Parathyroid adenoma (tissue), 2 donors: Measurements from ENCODE around the gene TGM3.

Experiments used
- H2AFZ ChIP-seq: fragments of 300-600 bp; sonication (generic); one replicate; pipeline ENCODE4 v1.7.0; 2017; ENCODE audit warnings: antibody characterized with exemption, mild to moderate bottlenecking
- H3K27ac ChIP-seq: fragments of 300-600 bp; sonication (generic); one replicate; pipeline ENCODE4 v1.7.0; 2017
- H3K27me3 ChIP-seq: fragments of 300-600 bp; sonication (generic); one replicate; pipeline ENCODE4 v1.7.0; 2017; ENCODE audit warnings: low read length; ENCODE audit not compliant: control insufficient read depth, insufficient read depth
- H3K36me3 ChIP-seq: fragments of 300-600 bp; sonication (generic); one replicate; pipeline ENCODE4 v1.7.0; 2017; ENCODE audit warnings: low read length; ENCODE audit not compliant: control insufficient read depth, insufficient read depth
- H3K4me1 ChIP-seq: fragments of 300-600 bp; sonication (generic); one replicate; pipeline ENCODE4 v1.7.0; 2017; ENCODE audit warnings: control low read depth
- H3K4me2 ChIP-seq: fragments of 300-600 bp; sonication (generic); one replicate; pipeline ENCODE4 v1.7.0; 2017; ENCODE audit warnings: low read length
- H3K4me3 ChIP-seq: fragments of 300-600 bp; sonication (generic); one replicate; pipeline ENCODE4 v1.7.0; 2017; ENCODE audit warnings: low read depth, low read length
- H3K79me2 ChIP-seq: fragments of 300-600 bp; sonication (generic); one replicate; pipeline ENCODE4 v1.7.0; 2017; ENCODE audit warnings: control low read depth
- H3K9ac ChIP-seq: fragments of 300-600 bp; sonication (generic); one replicate; pipeline ENCODE4 v1.7.0; 2017; ENCODE audit warnings: mild to moderate bottlenecking
- H3K9me3 ChIP-seq: fragments of 300-600 bp; sonication (generic); one replicate; pipeline ENCODE4 v1.7.0; 2017; ENCODE audit warnings: low read length; ENCODE audit not compliant: control insufficient read depth
- TF ChIP-seq, protein P1 (sequence below): fragments of 300-600 bp; sonication (generic); IDR thresholded peaks from one replicate; pipeline ENCODE4 v1.7.0; 2017; ENCODE audit warnings: antibody characterized with exemption, mild to moderate bottlenecking
- donor health status: primary hyperparathyroidism.

TGM3 gene

DNA sequence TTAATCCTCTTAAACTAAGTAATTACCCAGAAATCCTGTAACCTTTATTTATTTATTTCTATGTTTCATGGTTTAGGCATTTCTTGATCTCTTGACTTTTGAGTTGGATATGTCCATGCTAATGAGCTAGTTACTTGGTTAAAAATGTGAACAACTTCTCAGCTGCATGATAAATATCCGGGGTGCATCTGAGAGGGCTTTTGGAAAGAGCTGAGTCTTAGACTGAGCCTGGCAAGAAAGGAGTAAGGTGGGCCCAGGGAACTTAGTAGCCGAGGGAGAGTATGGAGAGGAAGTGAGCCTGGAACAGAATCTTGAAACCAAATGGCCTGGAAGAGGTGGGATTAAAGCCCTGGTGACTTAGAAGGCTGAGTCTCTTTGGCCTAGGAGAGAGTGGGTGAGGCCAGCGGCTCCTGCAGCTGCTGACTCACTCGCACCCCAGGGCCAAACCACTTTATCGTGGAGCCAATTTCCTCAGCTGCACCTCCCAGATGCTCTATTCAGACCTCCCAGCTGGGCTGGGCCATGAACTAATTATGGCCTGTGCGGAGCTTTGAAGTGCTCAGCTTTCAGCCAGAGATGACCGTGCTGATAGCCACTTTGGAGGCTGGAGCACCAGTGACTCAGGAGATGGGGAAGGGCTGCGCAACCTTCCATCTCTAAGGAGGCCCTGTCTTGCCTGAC lies 19.1 kb downstream of the TGM3 start:
- TF ChIP-seq, protein P1, sequence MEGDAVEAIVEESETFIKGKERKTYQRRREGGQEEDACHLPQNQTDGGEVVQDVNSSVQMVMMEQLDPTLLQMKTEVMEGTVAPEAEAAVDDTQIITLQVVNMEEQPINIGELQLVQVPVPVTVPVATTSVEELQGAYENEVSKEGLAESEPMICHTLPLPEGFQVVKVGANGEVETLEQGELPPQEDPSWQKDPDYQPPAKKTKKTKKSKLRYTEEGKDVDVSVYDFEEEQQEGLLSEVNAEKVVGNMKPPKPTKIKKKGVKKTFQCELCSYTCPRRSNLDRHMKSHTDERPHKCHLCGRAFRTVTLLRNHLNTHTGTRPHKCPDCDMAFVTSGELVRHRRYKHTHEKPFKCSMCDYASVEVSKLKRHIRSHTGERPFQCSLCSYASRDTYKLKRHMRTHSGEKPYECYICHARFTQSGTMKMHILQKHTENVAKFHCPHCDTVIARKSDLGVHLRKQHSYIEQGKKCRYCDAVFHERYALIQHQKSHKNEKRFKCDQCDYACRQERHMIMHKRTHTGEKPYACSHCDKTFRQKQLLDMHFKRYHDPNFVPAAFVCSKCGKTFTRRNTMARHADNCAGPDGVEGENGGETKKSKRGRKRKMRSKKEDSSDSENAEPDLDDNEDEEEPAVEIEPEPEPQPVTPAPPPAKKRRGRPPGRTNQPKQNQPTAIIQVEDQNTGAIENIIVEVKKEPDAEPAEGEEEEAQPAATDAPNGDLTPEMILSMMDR: no peak

DNA sequence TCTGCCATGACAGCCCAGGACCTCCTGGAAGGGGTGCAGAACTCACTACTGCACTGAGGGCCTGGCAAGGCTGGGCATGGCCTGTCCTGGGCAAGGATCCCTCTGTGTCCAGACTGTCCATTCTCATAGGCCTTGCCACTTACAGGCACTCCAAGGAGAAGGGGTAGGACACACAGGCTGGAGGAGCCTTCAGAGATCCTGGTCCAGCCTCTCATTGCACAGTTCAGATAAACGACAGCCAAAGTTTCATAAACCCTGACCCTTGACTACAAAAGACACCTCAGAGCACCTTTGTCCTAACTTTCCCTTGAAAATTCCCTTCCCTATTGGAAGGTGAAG lies 19.6 kb downstream of the TGM3 start:
- no peaks in the 10 kb centered on the region for H3K79me2 ChIP-seq
- TF ChIP-seq, protein P1: no peak
- no peak overlapping the region for H3K27ac ChIP-seq
- no peak overlapping the region for H3K4me3 ChIP-seq
- H3K9ac ChIP-seq: no peak overlapping the region
- no peaks in the 10 kb centered on the region for H3K9me3 ChIP-seq
- no peaks in the 10 kb centered on the region for H3K4me1 ChIP-seq
- H3K4me2 ChIP-seq: no peak overlapping the region
- H3K36me3 ChIP-seq: no peaks in the 10 kb centered on the region
- no peaks in the 10 kb centered on the region for H3K27me3 ChIP-seq
- H2AFZ ChIP-seq: no peak overlapping the region

More for the DNA sequence above, 19.1 kb downstream of the TGM3 start:
- no peaks in the 10 kb centered on the region for H3K4me1 ChIP-seq
- no peak overlapping the region for H2AFZ ChIP-seq
- H3K4me2 ChIP-seq: no peak overlapping the region
- H3K27me3 ChIP-seq: no peaks in the 10 kb centered on the region
- H3K79me2 ChIP-seq: no peaks in the 10 kb centered on the region
- no peak overlapping the region for H3K9ac ChIP-seq
- H3K27ac ChIP-seq: no peak overlapping the region
- no peak overlapping the region for H3K4me3 ChIP-seq
- no peaks in the 10 kb centered on the region for H3K9me3 ChIP-seq
- no peaks in the 10 kb centered on the region for H3K36me3 ChIP-seq

DNA sequence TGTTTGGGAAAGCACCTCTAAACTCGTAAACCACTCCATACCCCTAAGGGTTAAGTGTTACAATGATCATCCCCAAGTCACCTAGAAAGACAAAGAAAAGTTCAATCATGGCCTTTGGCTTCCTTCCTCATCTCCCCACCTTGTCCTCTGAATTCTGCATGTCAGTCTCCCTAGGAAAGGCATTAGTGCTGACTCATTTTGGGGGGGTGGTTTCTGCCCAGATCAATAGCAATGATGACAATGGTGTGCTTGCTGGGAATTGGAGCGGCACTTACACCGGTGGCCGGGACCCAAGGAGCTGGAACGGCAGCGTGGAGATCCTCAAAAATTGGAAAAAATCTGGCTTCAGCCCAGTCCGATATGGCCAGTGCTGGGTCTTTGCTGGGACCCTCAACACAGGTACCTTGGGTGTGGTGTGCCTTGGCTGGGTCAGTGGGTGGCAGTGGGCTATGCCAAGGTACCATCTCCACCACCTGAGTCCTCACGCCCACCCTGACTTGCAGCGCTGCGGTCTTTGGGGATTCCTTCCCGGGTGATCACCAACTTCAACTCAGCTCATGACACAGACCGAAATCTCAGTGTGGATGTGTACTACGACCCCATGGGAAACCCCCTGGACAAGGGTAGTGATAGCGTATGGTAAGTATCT lies 21.2 kb downstream of the TGM3 start:
- Histone ChIP-seq H3K27ac (no peak overlapping the region), H3K4me2 (no peak overlapping the region), H3K4me1 (no peaks in the 10 kb centered on the region), H2AFZ (no peak overlapping the region), H3K36me3 (no peaks in the 10 kb centered on the region), H3K27me3 (no peaks in the 10 kb centered on the region), H3K9me3 (no peaks in the 10 kb centered on the region), H3K9ac (no peak overlapping the region), H3K4me3 (no peak overlapping the region), H3K79me2 (no peaks in the 10 kb centered on the region)
- TF ChIP-seq, protein P1: no peak

DNA sequence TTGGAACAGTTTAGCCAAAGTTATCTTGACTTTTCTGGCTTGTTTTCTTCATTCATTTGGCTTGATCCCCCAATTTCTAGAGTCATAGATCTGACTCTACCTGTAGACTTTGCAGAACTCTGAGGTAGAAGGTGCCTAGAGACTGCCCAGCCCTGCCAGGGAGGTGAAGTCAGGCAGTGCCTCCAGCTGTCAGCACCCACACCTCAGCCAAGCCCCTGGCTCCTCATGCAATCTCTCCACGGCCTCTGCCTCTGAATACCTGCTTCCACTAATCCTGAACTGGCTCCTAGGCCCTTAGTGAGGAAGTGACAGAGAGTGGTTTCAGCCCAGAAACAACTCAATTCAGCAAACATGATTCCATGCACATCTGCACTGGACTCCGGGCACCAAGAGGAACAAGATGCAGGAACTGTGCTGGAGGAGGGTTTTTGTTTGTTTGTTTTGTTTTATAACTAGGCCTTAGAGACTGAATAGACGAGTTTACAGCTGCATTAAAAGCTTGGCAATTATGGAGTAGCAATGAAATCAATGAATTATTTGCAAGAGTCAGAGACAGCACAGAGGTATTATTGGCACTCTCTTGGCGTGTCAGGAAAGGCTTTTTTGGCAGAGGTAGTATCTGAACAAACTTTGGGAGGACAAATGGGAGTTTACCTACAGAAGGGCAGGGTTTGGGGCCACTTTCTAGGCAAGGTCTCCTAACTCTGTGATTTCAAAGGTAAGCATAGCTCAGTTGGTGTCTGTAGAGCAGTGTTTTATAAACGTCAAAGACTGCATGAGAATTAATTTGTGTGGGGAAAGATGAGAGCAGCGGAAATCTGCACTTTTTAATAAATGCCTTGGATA lies 25.2 kb downstream of the TGM3 start:
- no peaks in the 10 kb centered on the region for H3K27me3 ChIP-seq
- H3K4me3 ChIP-seq: no peak overlapping the region
- H3K36me3 ChIP-seq: no peaks in the 10 kb centered on the region
- H3K79me2 ChIP-seq: no peaks in the 10 kb centered on the region
- no peak overlapping the region for H3K27ac ChIP-seq
- no peak overlapping the region for H2AFZ ChIP-seq
- TF ChIP-seq, protein P1: no peak
- H3K4me1 ChIP-seq: no peaks in the 10 kb centered on the region
- H3K9ac ChIP-seq: no peak overlapping the region
- no peaks in the 10 kb centered on the region for H3K9me3 ChIP-seq
- H3K4me2 ChIP-seq: no peak overlapping the region
